ENCODE data around the gene CDC42BPB. TPM values are rescaled to one million over a fixed set of nuclear protein-coding genes. Genes with fewer than 3 reads are reported as not detected.

CDC42BPB gene
- total and polyA plus RNA-seq, 2 of the 13 experiments (the other 11 are each of a cell fraction or from before 2014, with no cell fraction given) = 19.7 to 32.3 TPM

DNA sequence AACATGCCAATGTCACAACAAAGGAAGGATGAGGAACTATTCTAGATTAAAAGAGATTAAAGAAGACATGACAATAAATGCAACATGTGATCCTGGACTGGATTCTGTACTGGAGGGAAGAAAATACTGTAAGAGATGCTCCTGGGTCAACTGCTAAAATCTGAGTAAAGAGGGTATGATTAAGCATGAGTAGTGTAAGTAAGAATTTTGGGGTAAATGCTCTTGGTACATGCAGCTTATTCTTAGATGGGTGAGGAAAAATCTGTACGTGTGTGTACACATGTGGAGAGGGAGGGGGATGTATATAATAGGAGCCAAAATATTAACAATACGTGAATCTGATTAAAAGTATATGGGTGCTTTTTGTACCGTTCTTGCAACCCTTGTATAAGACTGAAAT, 66.0 kb downstream of the CDC42BPB start:
- no peak overlapping the region for H3K9ac ChIP-seq (ENCODE audit: insufficient read depth, low read depth, low read length)
- no peak overlapping the region for H3K4me3 ChIP-seq (replicated peaks in 1 of 3; ENCODE audit: insufficient read depth in 1 of 3, low read depth in 2 of 3, low read length in 3 of 3)
- no peak for FAIRE-seq
- CTCF ChIA-PET (ENCODE audit: low intra/inter-chr PET ratio, low total read pairs) = no interaction called here
- no TSS peak for BruUV-seq (replicated peaks)
- ATAC-seq = no peak
- H3K4me1 ChIP-seq (ENCODE audit: insufficient read depth, low read length) = no peaks in the 10 kb centered on the region
- no peak for DNase-seq (ENCODE audit: low spot score)
- POLR2A ChIA-PET = no interaction called here
- H2AFZ ChIP-seq (ENCODE audit: low read length) = no peak overlapping the region
- H4K20me1 ChIP-seq (ENCODE audit: insufficient read depth, low read length) = no peaks in the 10 kb centered on the region
- no peak overlapping the region for H3K4me2 ChIP-seq (ENCODE audit: low read depth, low read length)
- H3K27me3 ChIP-seq (ENCODE audit: control insufficient read depth in 1 of 2, insufficient read depth in 2 of 2, low read length in 2 of 2) = no peaks in the 10 kb centered on the region; a peak in 1 of 5 replicates
- H3K36me3 ChIP-seq (replicated peaks in 1 of 2; ENCODE audit: control insufficient read depth in 1 of 2, insufficient read depth in 2 of 2, low read length in 2 of 2) = peaks cover 11 to 52% of the 10 kb centered on the region in 2 experiments
- peaks cover 20% of the 10 kb centered on the region for H3K9me3 ChIP-seq (ENCODE audit: low read length)
- 63% methylated on average over 3 of the region's 3 CpGs for WGBS (ENCODE audit: low lambda C conversion rate)
- in situ Hi-C loops (cut with HindIII; ENCODE audit: extremely low pct_ligation_motif_present, low pct_unique_long_range_greater_than_20kb) = no loop called here
- intact Hi-C loops (cut with micrococcal nuclease; ENCODE audit: unreplicated experiment) = no loop called here
- no peak overlapping the region for H3K27ac ChIP-seq (ENCODE audit: extremely low read length, insufficient read depth, low read length)
- no peaks in the 10 kb centered on the region for H3K79me2 ChIP-seq (ENCODE audit: insufficient read depth, low read length)
- TF ChIP-seq, protein P1, sequence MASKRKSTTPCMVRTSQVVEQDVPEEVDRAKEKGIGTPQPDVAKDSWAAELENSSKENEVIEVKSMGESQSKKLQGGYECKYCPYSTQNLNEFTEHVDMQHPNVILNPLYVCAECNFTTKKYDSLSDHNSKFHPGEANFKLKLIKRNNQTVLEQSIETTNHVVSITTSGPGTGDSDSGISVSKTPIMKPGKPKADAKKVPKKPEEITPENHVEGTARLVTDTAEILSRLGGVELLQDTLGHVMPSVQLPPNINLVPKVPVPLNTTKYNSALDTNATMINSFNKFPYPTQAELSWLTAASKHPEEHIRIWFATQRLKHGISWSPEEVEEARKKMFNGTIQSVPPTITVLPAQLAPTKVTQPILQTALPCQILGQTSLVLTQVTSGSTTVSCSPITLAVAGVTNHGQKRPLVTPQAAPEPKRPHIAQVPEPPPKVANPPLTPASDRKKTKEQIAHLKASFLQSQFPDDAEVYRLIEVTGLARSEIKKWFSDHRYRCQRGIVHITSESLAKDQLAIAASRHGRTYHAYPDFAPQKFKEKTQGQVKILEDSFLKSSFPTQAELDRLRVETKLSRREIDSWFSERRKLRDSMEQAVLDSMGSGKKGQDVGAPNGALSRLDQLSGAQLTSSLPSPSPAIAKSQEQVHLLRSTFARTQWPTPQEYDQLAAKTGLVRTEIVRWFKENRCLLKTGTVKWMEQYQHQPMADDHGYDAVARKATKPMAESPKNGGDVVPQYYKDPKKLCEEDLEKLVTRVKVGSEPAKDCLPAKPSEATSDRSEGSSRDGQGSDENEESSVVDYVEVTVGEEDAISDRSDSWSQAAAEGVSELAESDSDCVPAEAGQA (IDR thresholded peaks at IDR 0.05; ENCODE audit: low read depth) = no peak
- TF ChIP-seq, protein P1 (CRISPR knock-in tag; IDR thresholded peaks at IDR 0.05; ENCODE audit: borderline replicate concordance) = no peak
- TF ChIP-seq GZF1 (CRISPR knock-in tag; IDR thresholded peaks at IDR 0.05) (no peak), ZNF260 (CRISPR knock-in tag; IDR thresholded peaks at IDR 0.05; ENCODE audit: borderline replicate concordance, low read depth) (no peak), SALL1 (CRISPR knock-in tag; IDR thresholded peaks at IDR 0.05) (no peak), TRIM24 (CRISPR knock-in tag; IDR thresholded peaks at IDR 0.05) (no peak), HMGA1 (CRISPR knock-in tag; conservative IDR thresholded peaks at IDR 0.05) (no peak), ELF4 (CRISPR knock-in tag; IDR thresholded peaks at IDR 0.05; ENCODE audit: borderline replicate concordance) (no peak), ISL2 (CRISPR knock-in tag; IDR thresholded peaks at IDR 0.05) (no peak)
- TF ChIP-seq, protein P2, sequence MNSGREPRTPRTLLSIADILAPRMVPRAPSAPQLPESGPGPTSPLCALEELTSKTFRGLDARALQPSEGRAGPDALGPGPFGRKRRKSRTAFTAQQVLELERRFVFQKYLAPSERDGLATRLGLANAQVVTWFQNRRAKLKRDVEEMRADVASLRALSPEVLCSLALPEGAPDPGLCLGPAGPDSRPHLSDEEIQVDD (CRISPR knock-in tag; IDR thresholded peaks at IDR 0.05; ENCODE audit: borderline replicate concordance) = no peak
- TF ChIP-seq, protein P3, sequence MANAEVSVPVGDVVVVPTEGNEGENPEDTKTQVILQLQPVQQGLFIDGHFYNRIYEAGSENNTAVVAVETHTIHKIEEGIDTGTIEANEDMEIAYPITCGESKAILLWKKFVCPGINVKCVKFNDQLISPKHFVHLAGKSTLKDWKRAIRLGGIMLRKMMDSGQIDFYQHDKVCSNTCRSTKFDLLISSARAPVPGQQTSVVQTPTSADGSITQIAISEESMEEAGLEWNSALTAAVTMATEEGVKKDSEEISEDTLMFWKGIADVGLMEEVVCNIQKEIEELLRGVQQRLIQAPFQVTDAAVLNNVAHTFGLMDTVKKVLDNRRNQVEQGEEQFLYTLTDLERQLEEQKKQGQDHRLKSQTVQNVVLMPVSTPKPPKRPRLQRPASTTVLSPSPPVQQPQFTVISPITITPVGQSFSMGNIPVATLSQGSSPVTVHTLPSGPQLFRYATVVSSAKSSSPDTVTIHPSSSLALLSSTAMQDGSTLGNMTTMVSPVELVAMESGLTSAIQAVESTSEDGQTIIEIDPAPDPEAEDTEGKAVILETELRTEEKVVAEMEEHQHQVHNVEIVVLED (CRISPR knock-in tag; IDR thresholded peaks at IDR 0.05; ENCODE audit: borderline replicate concordance) = no peak
- TF ChIP-seq, protein P4, sequence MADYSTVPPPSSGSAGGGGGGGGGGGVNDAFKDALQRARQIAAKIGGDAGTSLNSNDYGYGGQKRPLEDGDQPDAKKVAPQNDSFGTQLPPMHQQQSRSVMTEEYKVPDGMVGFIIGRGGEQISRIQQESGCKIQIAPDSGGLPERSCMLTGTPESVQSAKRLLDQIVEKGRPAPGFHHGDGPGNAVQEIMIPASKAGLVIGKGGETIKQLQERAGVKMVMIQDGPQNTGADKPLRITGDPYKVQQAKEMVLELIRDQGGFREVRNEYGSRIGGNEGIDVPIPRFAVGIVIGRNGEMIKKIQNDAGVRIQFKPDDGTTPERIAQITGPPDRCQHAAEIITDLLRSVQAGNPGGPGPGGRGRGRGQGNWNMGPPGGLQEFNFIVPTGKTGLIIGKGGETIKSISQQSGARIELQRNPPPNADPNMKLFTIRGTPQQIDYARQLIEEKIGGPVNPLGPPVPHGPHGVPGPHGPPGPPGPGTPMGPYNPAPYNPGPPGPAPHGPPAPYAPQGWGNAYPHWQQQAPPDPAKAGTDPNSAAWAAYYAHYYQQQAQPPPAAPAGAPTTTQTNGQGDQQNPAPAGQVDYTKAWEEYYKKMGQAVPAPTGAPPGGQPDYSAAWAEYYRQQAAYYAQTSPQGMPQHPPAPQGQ (CRISPR knock-in tag; IDR thresholded peaks at IDR 0.05; ENCODE audit: borderline replicate concordance) = no peak
- TF ChIP-seq, protein P5, sequence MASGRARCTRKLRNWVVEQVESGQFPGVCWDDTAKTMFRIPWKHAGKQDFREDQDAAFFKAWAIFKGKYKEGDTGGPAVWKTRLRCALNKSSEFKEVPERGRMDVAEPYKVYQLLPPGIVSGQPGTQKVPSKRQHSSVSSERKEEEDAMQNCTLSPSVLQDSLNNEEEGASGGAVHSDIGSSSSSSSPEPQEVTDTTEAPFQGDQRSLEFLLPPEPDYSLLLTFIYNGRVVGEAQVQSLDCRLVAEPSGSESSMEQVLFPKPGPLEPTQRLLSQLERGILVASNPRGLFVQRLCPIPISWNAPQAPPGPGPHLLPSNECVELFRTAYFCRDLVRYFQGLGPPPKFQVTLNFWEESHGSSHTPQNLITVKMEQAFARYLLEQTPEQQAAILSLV (CRISPR knock-in tag; IDR thresholded peaks at IDR 0.05; ENCODE audit: borderline replicate concordance) = no peak
